DMS53 treated with DMSO at 0.1 percent for 48 hours (cell line): ENCODE data around the gene COL13A1.

ENCODE experiments used
- DNase-seq: peaks from one replicate; lab custom pipeline; 2025; ENCODE audit not compliant: unreplicated experiment; lab: John Stamatoyannopoulos, UW

Gene COL13A1

GRCh38 chr10:69866246-69866687 is 64.6 kb downstream of the COL13A1 start:
- DNase-seq: no peak

- DNase-seq: no peak
Observed at GRCh38 chr10:69866688-69867461, 65.2 kb downstream of the COL13A1 start.

- no peak for DNase-seq
Observed at GRCh38 chr10:69867699-69868558, 66.2 kb downstream of the COL13A1 start.

GRCh38 chr10:69868821-69869220 is 67.1 kb downstream of the COL13A1 start:
- no peak for DNase-seq

GRCh38 chr10:69869291-69869961 is 67.7 kb downstream of the COL13A1 start:
- no peak for DNase-seq

- DNase-seq: no peak
Observed at GRCh38 chr10:69870591-69870990, 68.9 kb downstream of the COL13A1 start.

- DNase-seq: no peak
Observed at GRCh38 chr10:69871074-69871473, 69.4 kb downstream of the COL13A1 start.

GRCh38 chr10:69872323-69872722 is 70.6 kb downstream of the COL13A1 start:
- DNase-seq: no peak

- DNase-seq: no peak
Observed at GRCh38 chr10:69873135-69873639, 71.5 kb downstream of the COL13A1 start.

- DNase-seq: no peak
Observed at GRCh38 chr10:69874449-69874848, 72.7 kb downstream of the COL13A1 start.

- DNase-seq: no peak
Observed at GRCh38 chr10:69875856-69876255, 74.2 kb downstream of the COL13A1 start.

GRCh38 chr10:69876286-69876685 is 74.6 kb downstream of the COL13A1 start:
- DNase-seq: no peak

- DNase-seq: no peak
Observed at GRCh38 chr10:69876931-69877330, 75.2 kb downstream of the COL13A1 start.

- DNase-seq: no peak
Observed at GRCh38 chr10:69878038-69878437, 76.3 kb downstream of the COL13A1 start.

- no peak for DNase-seq
Observed at GRCh38 chr10:69878951-69879350, 77.2 kb downstream of the COL13A1 start.

- no peak for DNase-seq
Observed at GRCh38 chr10:69879634-69880257, 78.0 kb downstream of the COL13A1 start.

- no peak for DNase-seq
Observed at GRCh38 chr10:69880301-69881081, 78.8 kb downstream of the COL13A1 start.

GRCh38 chr10:69881202-69881601 is 79.5 kb downstream of the COL13A1 start:
- no peak for DNase-seq

GRCh38 chr10:69883310-69884023 is 81.8 kb downstream of the COL13A1 start:
- DNase-seq: peak; percentile 29

GRCh38 chr10:69884024-69884367 is 82.3 kb downstream of the COL13A1 start:
- no peak for DNase-seq
